GM18861 (cell line): Measurements from ENCODE around the gene CCNI2.

Source experiments
- ATAC-seq: cut with Tn5 transposase; IDR thresholded peaks from one replicate; pipeline ENCODE4 v1.9.1; 2021; ENCODE audit not compliant: unreplicated experiment

Gene CCNI2

GRCh38 chr5:132764671-132765238, 17.5 kb downstream of the CCNI2 start:
- no peak for ATAC-seq

- ATAC-seq, result no peak
Measured at GRCh38 chr5:132765311-132766019, 18.2 kb downstream of the CCNI2 start.

GRCh38 chr5:132766020-132766805, 19.0 kb downstream of the CCNI2 start:
- no peak for ATAC-seq

DNA sequence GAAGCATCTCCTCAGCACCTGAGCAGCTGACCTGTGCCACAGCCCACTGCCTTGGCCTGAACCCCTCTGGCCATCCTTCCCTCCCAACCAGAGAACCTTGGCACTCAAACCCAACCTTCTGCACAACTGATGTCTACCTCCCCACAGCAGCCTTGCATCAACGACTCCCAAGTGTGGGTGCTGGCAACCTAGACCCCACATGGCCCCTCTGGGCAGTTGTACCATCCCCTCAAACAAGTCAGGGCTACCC, 19.5 kb downstream of the CCNI2 start:
- no peak for ATAC-seq

- no peak for ATAC-seq
Measured at GRCh38 chr5:132767150-132767549, 19.9 kb downstream of the CCNI2 start.

GRCh38 chr5:132768485-132768868, 21.3 kb downstream of the CCNI2 start:
- no peak for ATAC-seq

DNA sequence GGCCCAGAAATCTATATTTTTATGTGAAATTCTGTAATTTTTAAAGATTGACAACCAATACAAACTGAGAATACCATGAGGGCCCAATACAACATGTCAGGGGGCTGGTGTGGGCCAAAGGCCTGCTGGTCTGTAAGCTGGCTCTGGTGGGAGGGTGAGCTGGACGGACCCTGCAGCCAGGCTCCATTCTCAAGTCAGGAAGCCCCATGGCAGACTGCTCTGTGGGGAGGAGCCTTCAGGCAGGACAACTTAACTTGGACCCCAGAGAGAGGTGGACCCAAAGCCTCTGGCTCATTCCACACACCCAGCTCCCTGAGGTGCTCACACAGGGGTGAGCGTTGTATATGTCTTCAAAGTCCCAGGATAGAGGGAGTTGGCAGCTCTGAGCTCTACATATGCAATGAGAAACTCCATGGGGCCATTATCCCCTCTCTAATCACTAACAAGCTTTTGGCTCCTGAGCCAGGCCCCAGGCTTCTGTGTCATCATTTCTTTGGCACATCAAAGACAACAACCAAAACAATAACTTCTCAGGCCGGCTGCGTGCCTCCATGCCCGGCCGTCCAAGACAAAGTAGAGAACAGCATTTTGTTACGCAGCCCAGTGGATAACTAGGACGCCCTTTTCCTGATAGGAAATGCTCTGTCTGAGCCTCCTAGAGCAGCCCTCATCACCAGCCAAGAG, 23.4 kb downstream of the CCNI2 start:
- no peak for ATAC-seq

GRCh38 chr5:132771503-132771998, 24.3 kb downstream of the CCNI2 start:
- ATAC-seq, result no peak

DNA sequence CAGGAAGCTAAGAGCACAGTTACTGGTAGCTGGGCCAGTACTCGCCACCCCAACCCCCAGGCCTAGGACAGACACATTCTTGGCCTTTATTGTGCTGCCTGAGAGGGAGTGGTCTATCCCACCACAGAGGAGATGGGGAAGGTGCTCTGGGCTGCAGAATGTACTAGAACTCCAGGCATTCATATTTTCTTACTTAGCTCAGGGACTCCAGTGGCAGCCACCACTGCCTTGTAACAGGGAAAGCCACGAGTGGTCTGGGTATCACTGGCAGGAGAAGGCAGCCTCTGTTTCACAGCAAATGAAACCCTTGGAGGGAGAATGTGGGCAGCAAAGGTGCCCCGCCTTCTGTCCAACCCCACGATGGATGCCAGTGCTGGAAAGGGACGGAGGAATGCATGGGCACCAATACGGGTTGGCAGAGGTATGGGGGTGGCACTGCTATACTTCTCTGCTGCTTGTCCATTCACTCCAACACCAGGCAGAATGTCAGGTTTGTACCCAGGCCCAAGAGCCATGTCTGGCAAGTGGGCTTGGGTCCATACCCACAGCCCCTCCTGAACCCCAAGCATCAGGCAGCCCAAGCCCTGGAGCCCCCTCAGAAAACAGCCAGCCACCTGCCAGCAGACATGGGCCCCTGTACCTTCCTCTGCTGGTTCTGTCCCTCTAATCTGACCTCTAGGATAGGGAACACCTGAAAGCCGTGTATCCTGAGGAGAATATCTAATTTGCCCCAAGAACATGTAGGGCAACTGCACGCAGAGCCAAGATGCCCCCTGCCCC, 25.3 kb downstream of the CCNI2 start:
- no peak for ATAC-seq

DNA sequence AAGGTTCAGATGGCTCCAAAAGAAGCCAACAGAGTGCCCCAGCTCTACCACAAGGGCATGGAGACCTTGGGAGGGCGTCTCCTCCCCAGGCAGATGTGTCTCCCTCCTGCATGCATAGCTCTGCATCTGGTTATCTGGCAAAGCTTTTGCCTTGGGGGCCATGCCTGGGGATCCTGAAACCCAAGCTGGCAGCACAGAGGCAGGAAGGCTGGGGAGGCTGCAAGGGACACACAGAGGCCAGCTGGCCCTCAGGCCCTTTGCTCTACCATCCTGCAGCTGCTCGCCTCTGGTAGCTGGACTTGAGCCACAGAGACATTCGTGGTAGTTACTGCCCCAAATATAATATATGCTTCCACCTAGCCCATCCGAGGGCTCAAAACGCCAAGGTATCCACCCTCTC, 25.9 kb downstream of the CCNI2 start:
- no peak for ATAC-seq

DNA sequence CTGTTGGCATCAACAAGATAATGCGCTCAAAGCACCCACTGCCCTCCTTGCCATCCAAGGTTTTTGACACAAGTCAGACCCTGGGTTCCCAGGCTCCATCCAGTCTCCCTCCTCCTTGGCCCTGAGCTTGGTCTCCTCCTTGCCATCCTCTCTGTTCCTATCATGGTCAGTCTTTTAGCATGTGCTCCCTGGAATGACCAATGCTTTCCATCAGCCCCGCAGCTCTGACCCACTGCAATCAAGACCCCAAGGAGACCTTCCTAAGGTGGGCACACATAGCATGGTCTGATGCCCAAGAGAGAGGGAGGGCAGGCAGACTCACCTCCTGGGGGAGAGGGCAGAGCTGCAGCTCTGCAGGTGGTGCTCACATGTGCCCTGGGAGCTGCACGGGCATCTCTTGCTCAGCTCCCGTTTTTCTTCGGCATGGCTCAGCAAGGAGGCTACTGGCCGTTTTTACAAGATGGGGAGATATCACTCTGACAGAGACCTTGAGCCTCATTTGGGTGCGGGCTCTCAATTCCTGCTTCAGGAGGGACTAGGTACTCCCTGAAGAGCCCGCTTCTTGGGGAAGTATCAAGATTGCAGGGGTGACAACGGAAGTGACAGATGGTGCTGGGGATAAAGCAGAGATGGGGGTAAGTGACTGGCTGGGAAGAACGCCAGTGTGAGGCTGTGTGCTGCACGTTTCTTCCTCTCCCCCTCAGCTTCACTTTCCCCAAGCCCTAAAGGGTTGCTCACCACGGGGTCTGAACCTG, 26.6 kb downstream of the CCNI2 start:
- ATAC-seq, result no peak

DNA sequence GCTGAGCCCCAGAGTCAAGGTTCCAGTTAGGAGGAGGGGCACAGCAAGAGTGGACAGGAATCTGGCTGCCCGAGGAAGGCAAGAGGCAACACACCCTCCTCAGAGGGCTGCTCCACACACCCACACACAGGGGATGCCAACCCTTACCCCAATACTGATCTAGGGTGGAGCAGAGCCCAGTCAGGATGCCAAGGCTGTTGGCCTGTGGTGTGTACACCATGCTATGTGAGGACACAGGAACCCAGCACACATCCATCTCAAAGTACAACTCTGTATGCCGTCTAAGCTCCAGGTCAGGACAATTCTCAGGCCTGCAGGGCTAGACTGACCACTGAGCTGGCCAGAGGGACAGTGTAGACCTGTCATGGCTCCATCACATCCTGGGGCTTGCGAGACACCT, 27.2 kb downstream of the CCNI2 start:
- ATAC-seq, result no peak

DNA sequence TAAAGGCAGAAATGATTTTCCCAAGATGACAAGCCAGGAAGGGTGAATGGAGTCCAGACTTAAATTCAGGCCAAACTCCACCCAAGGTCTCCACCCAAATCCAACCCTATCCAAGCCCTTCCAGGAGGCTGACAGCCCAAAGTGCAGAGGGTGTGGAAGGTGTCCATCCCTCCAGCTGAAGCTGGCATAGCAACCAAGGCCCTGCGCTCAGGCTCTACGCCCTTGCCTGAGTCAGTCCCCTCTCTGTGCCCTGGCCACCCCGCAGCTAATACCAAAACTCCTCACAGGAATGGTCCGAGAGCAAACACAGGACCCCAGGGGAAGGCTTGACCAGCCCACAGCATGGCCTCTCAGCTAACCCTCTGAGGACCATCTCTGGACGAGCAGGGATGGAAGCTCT, 27.7 kb downstream of the CCNI2 start:
- no peak for ATAC-seq

GRCh38 chr5:132775476-132775961, 28.3 kb downstream of the CCNI2 start:
- ATAC-seq, result no peak

GRCh38 chr5:132776131-132776937, 29.1 kb downstream of the CCNI2 start:
- no peak for ATAC-seq

- no peak for ATAC-seq
Measured at GRCh38 chr5:132776938-132777208, 29.6 kb downstream of the CCNI2 start.

DNA sequence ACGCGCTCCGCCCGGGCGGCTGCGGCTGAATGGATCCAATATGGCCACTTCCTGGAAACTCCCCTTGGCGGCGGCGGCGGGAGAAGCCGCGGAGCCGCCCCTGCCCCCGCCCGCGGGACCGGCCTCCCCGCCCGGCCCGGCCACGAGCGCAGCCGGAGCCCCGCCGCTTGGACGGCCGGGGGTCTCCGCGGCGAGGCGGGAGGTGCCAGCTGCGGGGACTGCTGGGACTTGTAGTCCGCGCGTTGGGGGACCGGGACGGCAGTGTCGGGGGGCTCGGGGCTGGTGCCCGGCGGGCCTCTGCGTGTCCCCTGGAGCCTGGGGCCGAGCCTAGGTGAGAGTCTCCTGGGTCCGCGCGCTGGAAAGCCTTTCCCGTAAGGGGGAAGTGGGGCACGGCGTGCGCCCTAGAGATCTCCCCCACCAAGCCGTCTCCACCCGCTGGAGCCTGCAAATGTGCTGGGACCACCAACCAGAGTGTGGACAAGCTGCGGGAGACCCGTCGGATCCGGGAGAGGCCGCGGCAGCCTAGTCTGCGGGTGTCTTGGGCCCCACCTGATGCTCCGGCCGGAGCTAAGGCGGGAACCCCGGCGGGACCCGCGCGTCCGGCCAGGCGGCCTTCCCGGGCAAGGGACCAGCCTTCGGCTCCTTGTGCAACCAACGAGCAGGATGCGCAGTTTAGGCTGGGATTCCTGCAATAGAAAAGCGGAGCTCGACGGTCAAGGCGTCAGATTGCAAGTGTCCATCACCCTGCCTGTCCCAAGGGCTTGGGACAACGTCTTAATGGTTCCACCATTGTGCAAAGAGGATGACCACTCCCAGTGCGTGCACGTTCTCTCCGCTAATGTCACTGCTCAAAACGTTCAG, 30.2 kb downstream of the CCNI2 start, which contains the start of gene SEPTIN8:
Gene SEPTIN8 (minus strand): TSS at position 31 of the 861 bp plus-strand sequence. CDS start 102 bp downstream, outside the sequence.
- ATAC-seq, result no peak

GRCh38 chr5:132778129-132778528, 30.9 kb downstream of the CCNI2 start:
- no peak for ATAC-seq
